Brain microvascular endothelial cell (primary cell): ENCODE measurements around the gene PYHIN1.
"Not testable (repeated sequence)": the region's sequence is repeated elsewhere in the genome, so short reads cannot be mapped to it uniquely, and the experiment has no call there.

ENCODE experiments used
- DNase-seq: peaks from one replicate; pipeline ENCODE4 v3.0.0-alpha.2; 2020
- H3K27ac ChIP-seq: fragments of 250-450 bp; sonication (Bioruptor Pico); 2 replicates; pipeline ENCODE4 v1.5.1; 2020; ENCODE audit warnings: mild to moderate bottlenecking, moderate library complexity
- H3K27me3 ChIP-seq: fragments of 250-450 bp; sonication (Bioruptor Pico); replicated peaks from 2 replicates; pipeline ENCODE4 v1.5.1; 2020; ENCODE audit warnings: mild to moderate bottlenecking
- H3K36me3 ChIP-seq: fragments of 250-450 bp; sonication (Bioruptor Pico); replicated peaks from 2 replicates; pipeline ENCODE4 v1.5.1; 2020; ENCODE audit warnings: mild to moderate bottlenecking
- H3K4me3 ChIP-seq: 2 replicates; pipeline ENCODE4 v1.5.1; 2011; ENCODE audit warnings: low read depth, mild to moderate bottlenecking, control low read depth, low read length, moderate library complexity
- in situ Hi-C: cut with HindIII; loops from 2 replicates; pipeline ENCODE4 v1.10.0; 2017; ENCODE audit warnings: low sequenced_read_pairs, low pct_ligation_motif_present
- TF ChIP-seq, protein P1 (sequence below): IDR thresholded peaks from 2 replicates; pipeline ENCODE4 v1.5.1; 2011; ENCODE audit warnings: low read depth, mild to moderate bottlenecking, moderate library complexity, low read length, control low read depth, inconsistent platforms; ENCODE audit errors: missing control alignments

Gene PYHIN1

DNA sequence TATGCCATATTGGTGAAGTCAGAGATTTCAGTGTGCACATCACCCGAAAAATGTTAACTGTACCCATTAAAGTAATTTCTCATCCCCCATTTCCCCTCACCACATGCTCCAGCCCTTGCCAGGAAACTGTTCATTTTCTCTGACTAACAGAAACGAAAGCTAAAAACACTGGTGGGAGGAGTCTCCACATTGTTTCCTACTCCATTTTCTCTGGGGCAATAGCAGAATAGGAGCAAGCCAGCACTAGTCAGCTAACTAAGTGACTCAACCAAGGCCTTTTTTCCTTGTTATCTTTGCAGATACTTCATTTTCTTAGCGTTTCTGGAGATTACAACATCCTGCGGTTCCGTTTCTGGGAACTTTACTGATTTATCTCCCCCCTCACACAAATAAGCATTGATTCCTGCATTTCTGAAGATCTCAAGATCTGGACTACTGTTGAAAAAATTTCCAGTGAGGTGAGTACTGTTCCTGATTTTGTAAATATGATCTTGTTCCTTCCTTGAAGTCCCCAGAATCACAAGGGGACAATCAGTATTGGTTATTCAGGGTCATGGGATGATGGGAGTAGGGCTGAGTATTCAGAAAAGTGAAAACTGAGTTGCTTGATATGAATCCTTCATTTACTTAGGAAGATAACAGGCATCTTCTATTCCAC, 78.5 kb downstream of the PYHIN1 start, which contains the start of gene IFI16:
IFI16 (plus strand) TSS at position 204 of the 658 bp plus-strand sequence. CDS start 4,774 bp downstream, outside the sequence.
- TF ChIP-seq, protein P1, sequence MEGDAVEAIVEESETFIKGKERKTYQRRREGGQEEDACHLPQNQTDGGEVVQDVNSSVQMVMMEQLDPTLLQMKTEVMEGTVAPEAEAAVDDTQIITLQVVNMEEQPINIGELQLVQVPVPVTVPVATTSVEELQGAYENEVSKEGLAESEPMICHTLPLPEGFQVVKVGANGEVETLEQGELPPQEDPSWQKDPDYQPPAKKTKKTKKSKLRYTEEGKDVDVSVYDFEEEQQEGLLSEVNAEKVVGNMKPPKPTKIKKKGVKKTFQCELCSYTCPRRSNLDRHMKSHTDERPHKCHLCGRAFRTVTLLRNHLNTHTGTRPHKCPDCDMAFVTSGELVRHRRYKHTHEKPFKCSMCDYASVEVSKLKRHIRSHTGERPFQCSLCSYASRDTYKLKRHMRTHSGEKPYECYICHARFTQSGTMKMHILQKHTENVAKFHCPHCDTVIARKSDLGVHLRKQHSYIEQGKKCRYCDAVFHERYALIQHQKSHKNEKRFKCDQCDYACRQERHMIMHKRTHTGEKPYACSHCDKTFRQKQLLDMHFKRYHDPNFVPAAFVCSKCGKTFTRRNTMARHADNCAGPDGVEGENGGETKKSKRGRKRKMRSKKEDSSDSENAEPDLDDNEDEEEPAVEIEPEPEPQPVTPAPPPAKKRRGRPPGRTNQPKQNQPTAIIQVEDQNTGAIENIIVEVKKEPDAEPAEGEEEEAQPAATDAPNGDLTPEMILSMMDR: no peak
- no peaks in the 10 kb centered on the region for H3K36me3 ChIP-seq
- peak within 1 kb of the TSS; percentile 96 for H3K27ac ChIP-seq
- in situ Hi-C loops: no loop called here
- peak; percentile 93 for DNase-seq
- H3K27me3 ChIP-seq: no peaks in the 10 kb centered on the region
- peak within 1 kb of the TSS; percentile 69 for H3K4me3 ChIP-seq

- no peaks in the 10 kb centered on the region for H3K36me3 ChIP-seq
- no peak for DNase-seq
Measured at GRCh38 chr1:159010391-159010790, 79.0 kb downstream of the PYHIN1 start.

DNA sequence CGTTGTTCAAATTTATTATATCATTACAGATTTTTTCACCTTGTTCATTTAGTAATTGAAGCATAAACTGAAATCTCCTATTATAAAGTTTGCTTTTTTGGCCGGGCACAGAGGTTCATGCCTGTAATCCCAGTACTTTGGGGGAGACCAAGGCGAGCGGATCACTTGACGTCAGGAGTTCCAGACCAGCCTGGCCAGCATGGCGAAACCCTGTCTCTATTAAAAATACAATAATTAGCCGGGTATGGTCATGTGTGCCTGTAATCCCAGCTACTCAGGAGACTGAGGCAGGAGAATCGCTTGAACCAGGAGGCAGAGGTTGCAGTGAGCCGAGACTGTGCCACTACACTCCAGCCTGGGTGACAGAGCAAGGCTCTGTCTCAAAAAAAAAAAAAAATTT, 79.6 kb downstream of the PYHIN1 start:
- peak overlapping the region; percentile 69 for H3K4me3 ChIP-seq
- in situ Hi-C loops, DNase-seq, H3K36me3 ChIP-seq, H3K27me3 ChIP-seq: not testable (repeated sequence)
- peak overlapping the region; percentile 96 for H3K27ac ChIP-seq

More at GRCh38 chr1:159010391-159010790, 79.0 kb downstream of the PYHIN1 start:
- peak overlapping the region; percentile 96 for H3K27ac ChIP-seq
- H3K4me3 ChIP-seq: peak overlapping the region; percentile 69
- TF ChIP-seq, protein P1: no peak
- in situ Hi-C loops: no loop called here
- H3K27me3 ChIP-seq: no peaks in the 10 kb centered on the region

DNA sequence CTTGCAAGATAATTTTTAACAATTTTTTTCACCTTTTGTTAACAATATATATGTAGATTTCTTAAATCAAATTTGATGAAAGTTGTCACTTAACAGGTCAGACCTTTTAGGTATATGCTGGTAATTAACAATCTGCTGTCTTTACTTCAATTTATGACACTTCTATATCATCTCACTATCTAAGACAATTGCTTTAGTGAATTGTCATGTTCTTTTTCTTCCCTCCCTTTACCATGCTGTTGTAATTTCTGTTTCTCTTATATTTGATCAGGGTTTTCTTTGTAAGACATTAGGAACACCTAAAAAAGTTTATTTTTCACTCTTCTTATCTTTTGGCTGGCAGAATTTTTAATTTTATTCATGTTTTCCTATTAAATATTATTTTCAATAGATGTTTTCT, 80.4 kb downstream of the PYHIN1 start:
- Histone ChIP-seq H3K36me3 (peaks cover 11% of the 10 kb centered on the region), H3K27ac (no peak overlapping the region), H3K27me3 (no peaks in the 10 kb centered on the region), H3K4me3 (peak overlapping the region; percentile 69)
- in situ Hi-C loops: no loop called here
- TF ChIP-seq, protein P1: no peak
- no peak for DNase-seq

DNA sequence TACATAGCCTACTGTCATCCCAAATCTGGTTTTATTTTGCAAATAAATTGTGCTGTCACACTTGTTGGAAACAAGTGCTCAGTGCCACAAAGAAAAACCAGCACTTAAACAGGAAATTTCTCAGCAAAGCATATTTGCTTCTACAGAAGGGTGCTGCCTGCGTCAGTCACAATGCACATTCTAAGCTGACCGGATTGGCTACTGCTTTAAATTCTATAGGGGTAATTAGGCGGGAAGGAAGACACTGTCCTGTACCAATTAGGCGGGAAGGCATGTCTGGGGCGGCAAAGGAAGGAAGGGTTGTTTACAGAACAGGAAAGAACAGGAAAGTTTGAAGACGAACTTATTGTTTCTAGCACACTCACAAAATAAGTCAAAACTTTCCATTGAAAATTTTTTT, 81.1 kb downstream of the PYHIN1 start:
- in situ Hi-C loops: no loop called here
- TF ChIP-seq, protein P1: no peak
- no peaks in the 10 kb centered on the region for H3K27me3 ChIP-seq
- peaks cover 13% of the 10 kb centered on the region for H3K36me3 ChIP-seq
- H3K4me3 ChIP-seq: peak overlapping the region; percentile 9
- DNase-seq: no peak
- H3K27ac ChIP-seq: no peak overlapping the region

DNA sequence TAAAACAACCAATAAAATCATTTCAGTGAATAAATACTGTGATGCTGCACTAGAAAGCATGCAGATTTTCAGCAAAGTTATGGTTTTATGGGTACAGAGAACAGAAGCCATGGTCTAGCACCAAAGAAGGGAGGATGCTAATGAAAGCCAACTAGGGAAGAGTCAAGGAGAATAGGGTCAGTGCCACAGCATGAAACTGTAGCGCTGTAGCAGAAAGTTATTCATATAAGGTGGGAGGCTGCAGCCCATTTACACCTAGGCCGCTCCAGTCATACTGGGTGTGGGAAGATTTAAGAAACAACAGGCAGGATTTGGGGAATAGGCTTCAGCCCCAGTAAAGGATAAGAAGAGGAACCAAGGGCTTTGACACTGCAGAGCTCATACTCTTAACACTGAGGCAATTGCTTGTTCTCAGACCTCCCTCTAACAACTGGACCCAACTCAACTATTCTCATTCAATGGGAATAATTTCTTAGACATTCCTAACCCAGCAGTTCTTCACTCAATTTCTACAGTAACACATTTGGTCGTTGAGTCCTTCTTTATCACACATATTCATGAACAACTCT, 82.7 kb downstream of the PYHIN1 start:
- in situ Hi-C loops: no loop called here
- H3K36me3 ChIP-seq: peaks cover 26% of the 10 kb centered on the region
- TF ChIP-seq, protein P1: no peak
- H3K27ac ChIP-seq: no peak overlapping the region
- no peaks in the 10 kb centered on the region for H3K27me3 ChIP-seq
- no peak overlapping the region for H3K4me3 ChIP-seq
- DNase-seq: no peak
